GM12878 (cell line): Measurements from ENCODE around the gene NUDCD3. TPM values are rescaled to one million over a fixed set of nuclear protein-coding genes. Genes with fewer than 3 reads are reported as not detected.

ENCODE experiments used
- ATAC-seq: fragments of 200-7000 bp; cut with Tn5 transposase; 3 replicates; pipeline ENCODE4 v1.9.1; 2020; ENCODE audit warnings: mild to moderate bottlenecking, moderate library complexity
- BruUV-seq: library from RNA; stranded (reverse); fragments of 400-500 nt; replicated peaks from 2 replicates; lab custom pipeline; 2021; lab: Mats Ljungman, UMichigan
- CTCF ChIA-PET: fragments of 300-600 bp; sonication (Branson Sonifier 250); formaldehyde crosslinking; extraction: SDS; loops from one replicate; lab custom pipeline; 2021; ENCODE audit warnings: inconsistent platforms; lab: Yijun Ruan, JAX
- POLR2A ChIA-PET: fragments of 350-600 bp; formaldehyde crosslinking; extraction: SDS; loops from one replicate; lab custom pipeline; 2021; ENCODE audit warnings: inconsistent platforms; lab: Charles Lee
- RAD21 ChIA-PET: fragments of 300-600 bp; sonication (Branson Sonifier 250); formaldehyde crosslinking; loops from one replicate; lab custom pipeline; 2023; ENCODE audit warnings: antibody characterized with exemption; ENCODE audit not compliant: unreplicated experiment; lab: Charles Lee
- SMC1A ChIA-PET: fragments of 300-600 bp; sonication (Branson Sonifier 250); formaldehyde crosslinking; loops from one replicate; lab custom pipeline; 2023; ENCODE audit not compliant: unreplicated experiment, uncharacterized antibody; lab: Charles Lee
- DNase-seq: peaks from one replicate; pipeline ENCODE4 v3.0.0-alpha.2; 2011; ENCODE audit warnings: low read depth, low spot score
- FAIRE-seq: peaks from 3 replicates; lab custom pipeline; 2011; peaks lifted over from hg19 to GRCh38; lab: Jason Lieb, UNC
- H2AFZ ChIP-seq: 2 replicates; pipeline ENCODE4 v1.6.0; 2011; ENCODE audit warnings: low read depth, low read length, control low read depth; ENCODE audit not compliant: control insufficient read depth
- H3K27ac ChIP-seq: 2 replicates; pipeline ENCODE4 v1.5.1; 2011; ENCODE audit warnings: control low read depth; ENCODE audit not compliant: control insufficient read depth, insufficient read depth
- H3K27me3 ChIP-seq, 2 experiments: replicated peaks in 1 of 2; 2 replicates each; pipeline versions ENCODE4 v1.6.0 to v1.6.1; 2011; ENCODE audit warnings: low read length in 1 of 2; ENCODE audit not compliant: control insufficient read depth in 2 of 2, insufficient read depth in 2 of 2
- H3K36me3 ChIP-seq, 2 experiments: 2 replicates each; pipeline ENCODE4 v1.5.1; 2011; ENCODE audit warnings: low read length in 1 of 2; ENCODE audit not compliant: control insufficient read depth in 2 of 2, insufficient read depth in 2 of 2
- H3K4me1 ChIP-seq: 2 replicates; pipeline ENCODE4 v1.6.1; 2011; ENCODE audit warnings: mild to moderate bottlenecking, low read length, moderate library complexity, mixed read lengths; ENCODE audit not compliant: control insufficient read depth, insufficient read depth
- H3K4me2 ChIP-seq: 2 replicates; pipeline ENCODE4 v1.6.0; 2011; ENCODE audit warnings: control low read depth; ENCODE audit not compliant: control insufficient read depth, insufficient read depth
- H3K4me3 ChIP-seq: fragments of 200-600 bp; sonication (generic); 2 replicates; pipeline ENCODE4 v1.5.1; 2016
- H3K79me2 ChIP-seq: 2 replicates; pipeline ENCODE4 v1.6.0; 2011; ENCODE audit warnings: low read length; ENCODE audit not compliant: control insufficient read depth, insufficient read depth
- H3K9ac ChIP-seq: 2 replicates; pipeline ENCODE4 v1.8.0; 2011; ENCODE audit warnings: low read length, control low read depth, mixed read lengths; ENCODE audit not compliant: control insufficient read depth, insufficient read depth
- H3K9me3 ChIP-seq: replicated peaks from 3 replicates; pipeline ENCODE4 v1.5.1; 2011; ENCODE audit warnings: mild to moderate bottlenecking, low read length; ENCODE audit not compliant: control insufficient read depth, insufficient read depth
- H4K20me1 ChIP-seq: 2 replicates; pipeline ENCODE4 v1.6.0; 2011; ENCODE audit not compliant: control insufficient read depth, insufficient read depth
- ATF7 ChIP-seq: fragments of 450-650 bp; IDR thresholded peaks from 2 replicates; pipeline ENCODE4 v1.6.1; 2016; ENCODE audit warnings: low read depth, mild to moderate bottlenecking
- NBN ChIP-seq: fragments of 450-650 bp; IDR thresholded peaks from 2 replicates; pipeline ENCODE4 v1.6.1; 2016
- ZNF217 ChIP-seq: fragments of 450-650 bp; IDR thresholded peaks from 2 replicates; pipeline ENCODE4 v1.6.1; 2017; ENCODE audit warnings: antibody characterized with exemption, mild to moderate bottlenecking
- WGBS: methylation state at CpG from one replicate; pipeline ENCODE4 v1.1.6; 2016; ENCODE audit warnings: low lambda C conversion rate; ENCODE audit not compliant: insufficient replicate concordance, insufficient coverage; ENCODE audit errors: missing lambda C conversion rate; 5-methylcytosine and 5-hydroxymethylcytosine counted together
- in situ Hi-C: fragments of 300-500 bp; cut with MboI; formaldehyde crosslinking; loops from 9 replicates; pipeline ENCODE4 v1.14.3; 2018; ENCODE audit warnings: mixed read lengths
- intact Hi-C: fragments of 100-400 bp; cut with micrococcal nuclease; formaldehyde crosslinking; loops from one replicate; pipeline ENCODE4 v1.14.2; 2022; ENCODE audit not compliant: unreplicated experiment
- polyA plus RNA-seq, 11 experiments: library from polyadenylated mRNA; depleted of rRNA in 4 of 11; unstranded in 6 of 11; stranded (reverse) in 5 of 11; fragments of >200 nt; fragmentation: Nextera tagmentation in 4 of 11; fragmentation: Illumina TruSeq in 1 of 11; extraction: Ambion mirVana in 4 of 11; extraction: Trizol in 1 of 11; gene quantifications; 1 replicate in 1 of 11; 2 replicates in 10 of 11; pipeline versions ENCODE4 v1.2.1 to v1.2.3, GENCODE V29; 2011 to 2016; ENCODE audit warnings: inconsistent platforms in 2 of 11, missing spikeins in 2 of 11, low read depth in 1 of 11
- total RNA-seq, 4 experiments: library from RNA; depleted of rRNA in 3 of 4; stranded (reverse); fragments of >200 nt in 3 of 4; fragmentation: Illumina TruSeq in 1 of 4; extraction: Trizol in 1 of 4; gene quantifications; 2 replicates each; pipeline versions ENCODE4 v1.2.1 to v1.2.3, GENCODE V29; 2013 to 2021
- TF ChIP-seq, protein P1 (sequence below): IDR thresholded peaks from 2 replicates; pipeline ENCODE4 v1.6.1; 2012; ENCODE audit warnings: low read depth, low read length, improper control_type of control experiment
- TF ChIP-seq, protein P2 (sequence below): fragments of 150-350 bp; IDR thresholded peaks from 2 replicates; pipeline ENCODE4 v1.6.1; 2014; ENCODE audit warnings: mild to moderate bottlenecking, low read depth, low read length

NUDCD3 gene
- total and polyA plus RNA-seq, 10 of the 15 experiments (the other 5 are each of a cell fraction or from before 2014, with no cell fraction given): 25.0 to 89.8 (median 46.4) TPM

- DNase-seq (no peak), ATAC-seq (no peak)
- Histone ChIP-seq H3K9me3 (peaks cover 23% of the 10 kb centered on the region), H3K9ac (no peak overlapping the region)
- SMC1A ChIA-PET: interaction anchor here (1.6 to 2.7 kb wide), 2 partner anchors 8 to 11 kb away, joined by 3 to 10 read pairs; no protein-coding TSS in a partner anchor
- CTCF ChIA-PET: interaction anchor here (1.6 kb wide), 1 partner anchor 12 kb away, joined by 4 read pairs; no protein-coding TSS in a partner anchor
- in situ Hi-C loops: no loop called here
- 99% methylated on average over 4 of the region's 4 CpGs for WGBS
- POLR2A ChIA-PET: interaction anchor here (0.6 kb wide), 1 partner anchor 115 kb away, joined by 3 read pairs; no protein-coding TSS in a partner anchor
- TF ChIP-seq NBN (no peak), ATF7 (no peak), ZNF217 (no peak)
- TF ChIP-seq, protein P1, sequence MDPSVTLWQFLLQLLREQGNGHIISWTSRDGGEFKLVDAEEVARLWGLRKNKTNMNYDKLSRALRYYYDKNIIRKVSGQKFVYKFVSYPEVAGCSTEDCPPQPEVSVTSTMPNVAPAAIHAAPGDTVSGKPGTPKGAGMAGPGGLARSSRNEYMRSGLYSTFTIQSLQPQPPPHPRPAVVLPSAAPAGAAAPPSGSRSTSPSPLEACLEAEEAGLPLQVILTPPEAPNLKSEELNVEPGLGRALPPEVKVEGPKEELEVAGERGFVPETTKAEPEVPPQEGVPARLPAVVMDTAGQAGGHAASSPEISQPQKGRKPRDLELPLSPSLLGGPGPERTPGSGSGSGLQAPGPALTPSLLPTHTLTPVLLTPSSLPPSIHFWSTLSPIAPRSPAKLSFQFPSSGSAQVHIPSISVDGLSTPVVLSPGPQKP: no peak
- TF ChIP-seq, protein P2, sequence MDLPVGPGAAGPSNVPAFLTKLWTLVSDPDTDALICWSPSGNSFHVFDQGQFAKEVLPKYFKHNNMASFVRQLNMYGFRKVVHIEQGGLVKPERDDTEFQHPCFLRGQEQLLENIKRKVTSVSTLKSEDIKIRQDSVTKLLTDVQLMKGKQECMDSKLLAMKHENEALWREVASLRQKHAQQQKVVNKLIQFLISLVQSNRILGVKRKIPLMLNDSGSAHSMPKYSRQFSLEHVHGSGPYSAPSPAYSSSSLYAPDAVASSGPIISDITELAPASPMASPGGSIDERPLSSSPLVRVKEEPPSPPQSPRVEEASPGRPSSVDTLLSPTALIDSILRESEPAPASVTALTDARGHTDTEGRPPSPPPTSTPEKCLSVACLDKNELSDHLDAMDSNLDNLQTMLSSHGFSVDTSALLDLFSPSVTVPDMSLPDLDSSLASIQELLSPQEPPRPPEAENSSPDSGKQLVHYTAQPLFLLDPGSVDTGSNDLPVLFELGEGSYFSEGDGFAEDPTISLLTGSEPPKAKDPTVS: no peak
- TF ChIP-seq, all 136 proteins: peak for 0
- intact Hi-C loops: no loop called here
- Histone ChIP-seq H3K36me3 (peaks cover 7 to 26% of the 10 kb centered on the region in 2 experiments; a peak in 3 of 4 replicates), H3K27me3 (no peaks in the 10 kb centered on the region), H3K4me3 (no peak overlapping the region), H4K20me1 (no peaks in the 10 kb centered on the region), H3K79me2 (peaks cover 39% of the 10 kb centered on the region), H3K4me1 (no peaks in the 10 kb centered on the region), H3K4me2 (no peak overlapping the region), H3K27ac (no peak overlapping the region), H2AFZ (no peak overlapping the region)
- no peak for FAIRE-seq
- RAD21 ChIA-PET: no interaction called here
- BruUV-seq: no TSS peak
These were observed 4.5 kb downstream of the NUDCD3 start for GRCh38 chr7:44486001-44486400.
